Embryonic facial prominence (tissue), 1 donor: ENCODE measurements around the gene POLK.
"Not testable (repeated sequence)": the region's sequence is repeated elsewhere in the genome, so short reads cannot be mapped to it uniquely, and the experiment has no call there.

Source experiments
- DNase-seq: peaks from one replicate; pipeline ENCODE4 v3.0.0-alpha.2; 2016; ENCODE audit errors: extremely low spot score

POLK gene

GRCh38 chr5:75511435-75512382 is at the start of gene POLK, which contains the start of gene CERT1:
Gene POLK (plus strand): TSS chr5:75511891.
Gene CERT1 (minus strand): TSS chr5:75511629. CDS start chr5:75511207, 422 bp downstream.
- peak; percentile 98 for DNase-seq

- no peak for DNase-seq
Measured at GRCh38 chr5:75463726-75464125, 48.0 kb upstream of the POLK start.

- DNase-seq, result no peak
Measured at GRCh38 chr5:75465480-75465879, 46.2 kb upstream of the POLK start.

GRCh38 chr5:75466006-75466716 is 45.5 kb upstream of the POLK start:
- no peak for DNase-seq

- no peak for DNase-seq
Measured at GRCh38 chr5:75468593-75468992, 43.1 kb upstream of the POLK start.

- no peak for DNase-seq
Measured at GRCh38 chr5:75469017-75469416, 42.7 kb upstream of the POLK start.

- no peak for DNase-seq
Measured at GRCh38 chr5:75471193-75471592, 40.5 kb upstream of the POLK start.

GRCh38 chr5:75472973-75473372 is 38.7 kb upstream of the POLK start:
- DNase-seq, result no peak

GRCh38 chr5:75473463-75473862 is 38.2 kb upstream of the POLK start:
- no peak for DNase-seq

- no peak for DNase-seq
Measured at GRCh38 chr5:75475364-75475763, 36.3 kb upstream of the POLK start.

- DNase-seq, result no peak
Measured at GRCh38 chr5:75481024-75481423, 30.7 kb upstream of the POLK start.

GRCh38 chr5:75482482-75482881 is 29.2 kb upstream of the POLK start:
- no peak for DNase-seq

- DNase-seq, result no peak
Measured at GRCh38 chr5:75484605-75485004, 27.1 kb upstream of the POLK start.

GRCh38 chr5:75489847-75490246 is 21.8 kb upstream of the POLK start:
- DNase-seq, result not testable (repeated sequence)

GRCh38 chr5:75491621-75492020 is 20.1 kb upstream of the POLK start:
- no peak for DNase-seq

- no peak for DNase-seq
Measured at GRCh38 chr5:75496026-75496425, 15.7 kb upstream of the POLK start.

GRCh38 chr5:75498208-75498777 is 13.4 kb upstream of the POLK start:
- no peak for DNase-seq

- not testable (repeated sequence) for DNase-seq
Measured at GRCh38 chr5:75498875-75499274, 12.8 kb upstream of the POLK start.

- DNase-seq, result not testable (repeated sequence)
Measured at GRCh38 chr5:75505112-75505511, 6.6 kb upstream of the POLK start.

- no peak for DNase-seq
Measured at GRCh38 chr5:75507841-75508240, 3.9 kb upstream of the POLK start.

GRCh38 chr5:75509546-75509945 is 2.1 kb upstream of the POLK start:
- no peak for DNase-seq

GRCh38 chr5:75509956-75510355 is 1.7 kb upstream of the POLK start:
- DNase-seq, result no peak
